H1 (cell line): ENCODE data around the gene FGF14. TPM values are rescaled to one million over a fixed set of nuclear protein-coding genes. Genes with fewer than 3 reads are reported as not detected.

ENCODE experiments used
- CTCF ChIA-PET: fragments of 300-600 bp; sonication (Branson Sonifier 250); formaldehyde crosslinking; loops from one replicate; lab custom pipeline; 2021; ENCODE audit not compliant: partially characterized antibody; lab: Charles Lee
- POLR2A ChIA-PET: fragments of 300-600 bp; sonication (Branson Sonifier 250); formaldehyde crosslinking; loops from one replicate; lab custom pipeline; 2021; ENCODE audit warnings: inconsistent platforms; ENCODE audit not compliant: partially characterized antibody; lab: Charles Lee
- DNase-seq, 2 experiments: peaks; one replicate each; pipeline versions ENCODE4 v3.0.0 to v3.0.0-alpha.2; 2010 to 2022; ENCODE audit warnings: low spot score in 2 of 2, low read depth in 1 of 2, mixed read lengths in 1 of 2
- FAIRE-seq: peaks from 2 replicates; lab custom pipeline; 2011; peaks lifted over from hg19 to GRCh38; lab: Jason Lieb, UNC
- H2AFZ ChIP-seq: 2 replicates; pipeline ENCODE4 v1.8.1; 2012; ENCODE audit warnings: low read length, inconsistent platforms
- H2AK5ac ChIP-seq: 2 replicates; pipeline ENCODE4 v1.6.1; 2013; ENCODE audit warnings: low read depth, low read length
- H2BK120ac ChIP-seq: replicated peaks from 2 replicates; pipeline ENCODE3; 2013; ENCODE audit warnings: low read depth, low read length, inconsistent platforms
- H2BK12ac ChIP-seq: 2 replicates; pipeline ENCODE4 v1.6.1; 2013; ENCODE audit warnings: low read depth, low read length
- H2BK15ac ChIP-seq: 2 replicates; pipeline ENCODE4 v1.6.1; 2013; ENCODE audit warnings: low read length
- H2BK20ac ChIP-seq: 2 replicates; pipeline ENCODE4 v1.6.1; 2013; ENCODE audit warnings: low read length
- H2BK5ac ChIP-seq: 2 replicates; pipeline ENCODE4 v1.6.1; 2013; ENCODE audit warnings: low read depth, low read length
- H3K14ac ChIP-seq: 2 replicates; pipeline ENCODE4 v1.6.1; 2013; ENCODE audit warnings: inconsistent platforms; ENCODE audit not compliant: insufficient read length
- H3K18ac ChIP-seq: 2 replicates; pipeline ENCODE4 v1.6.1; 2013; ENCODE audit warnings: low read length; ENCODE audit errors: extremely low read depth
- H3K23ac ChIP-seq: 2 replicates; pipeline ENCODE4 v1.6.1; 2013; ENCODE audit warnings: inconsistent platforms; ENCODE audit not compliant: insufficient read length
- H3K23me2 ChIP-seq: 2 replicates; pipeline ENCODE4 v1.6.1; 2013; ENCODE audit warnings: low read depth, low read length
- H3K27ac ChIP-seq: 2 replicates; pipeline ENCODE4 v1.6.1; 2011; ENCODE audit warnings: low read depth, low read length, inconsistent platforms
- H3K27me3 ChIP-seq, 4 experiments: replicated peaks in 1 of 4; 1 replicate in 1 of 4; 2 replicates in 3 of 4; pipeline versions ENCODE4 v1.6.1 to v1.8.1; 2011 to 2013; ENCODE audit warnings: low read length in 3 of 4, mild to moderate bottlenecking in 3 of 4, inconsistent platforms in 2 of 4, mixed read lengths in 2 of 4, moderate library complexity in 1 of 4; ENCODE audit not compliant: control insufficient read depth in 3 of 4, insufficient read depth in 3 of 4; ENCODE audit errors: extremely low read depth in 1 of 4
- H3K36me3 ChIP-seq, 4 experiments: 2 replicates each; pipeline versions ENCODE4 v1.6.1 to v1.8.1; 2011 to 2013; ENCODE audit warnings: mild to moderate bottlenecking in 4 of 4, low read length in 3 of 4, moderate library complexity in 2 of 4, control low read depth in 1 of 4, inconsistent platforms in 1 of 4; ENCODE audit not compliant: insufficient read depth in 4 of 4, control insufficient read depth in 2 of 4
- H3K4ac ChIP-seq: replicated peaks from 2 replicates; pipeline ENCODE3; 2013; ENCODE audit warnings: low read length, low read depth, mixed read lengths, inconsistent platforms; ENCODE audit not compliant: insufficient read length
- H3K4me1 ChIP-seq, 4 experiments: replicated peaks in 1 of 4; 1 replicate in 1 of 4; 2 replicates in 3 of 4; pipeline versions ENCODE4 v1.6.1 to v1.8.1; 2011 to 2013; ENCODE audit warnings: low read length in 3 of 4, inconsistent platforms in 2 of 4, mixed read lengths in 1 of 4; ENCODE audit not compliant: insufficient read depth in 4 of 4, control insufficient read depth in 3 of 4
- H3K4me2 ChIP-seq, 2 experiments: 2 replicates each; pipeline versions ENCODE4 v1.6.1 to v1.8.1; 2011 to 2013; ENCODE audit warnings: low read depth in 2 of 2, low read length in 2 of 2, control low read depth in 1 of 2, inconsistent platforms in 1 of 2, mild to moderate bottlenecking in 1 of 2; ENCODE audit not compliant: insufficient read depth in 1 of 2
- H3K4me3 ChIP-seq, 4 experiments: fragments of 200-600, 300-600 bp in 1 of 4; sonication (generic), shearing (Covaris generic), sonication (Bioruptor Twin) in 1 of 4; 2 replicates each; pipeline versions ENCODE4 v1.5.1 to v1.8.1; 2011 to 2016; ENCODE audit warnings: low read length in 4 of 4, low read depth in 3 of 4, control low read depth in 2 of 4, inconsistent platforms in 2 of 4, mild to moderate bottlenecking in 2 of 4, mixed read lengths in 1 of 4, moderate library complexity in 1 of 4; ENCODE audit not compliant: insufficient read depth in 2 of 4; ENCODE audit errors: extremely low read depth in 1 of 4
- H3K56ac ChIP-seq: replicated peaks from 2 replicates; pipeline ENCODE3; 2013; ENCODE audit warnings: low read depth, mild to moderate bottlenecking, mixed read lengths, low read length, inconsistent platforms; ENCODE audit not compliant: insufficient read length
- H3K79me1 ChIP-seq: 2 replicates; pipeline ENCODE4 v1.6.1; 2013; ENCODE audit warnings: low read depth, low read length, control low read depth
- H3K79me2 ChIP-seq, 2 experiments: 2 replicates each; pipeline versions ENCODE4 v1.6.1 to v1.8.1; 2012 to 2013; ENCODE audit warnings: low read length in 2 of 2, mild to moderate bottlenecking in 2 of 2, inconsistent platforms in 1 of 2; ENCODE audit not compliant: insufficient read depth in 2 of 2, control insufficient read depth in 1 of 2
- H3K9ac ChIP-seq, 4 experiments: replicated peaks in 1 of 4; 1 replicate in 1 of 4; 2 replicates in 3 of 4; pipeline versions ENCODE4 v1.6.1 to v1.8.1; 2011 to 2013; ENCODE audit warnings: low read depth in 3 of 4, low read length in 3 of 4, control low read depth in 2 of 4, mild to moderate bottlenecking in 2 of 4, moderate library complexity in 2 of 4, inconsistent platforms in 1 of 4; ENCODE audit errors: extremely low read depth in 1 of 4
- H3K9me3 ChIP-seq, 2 experiments: 2 replicates each; pipeline versions ENCODE4 v1.6.1 to v1.8.1; 2012 to 2013; ENCODE audit warnings: mild to moderate bottlenecking in 2 of 2, moderate library complexity in 2 of 2, control low read depth in 1 of 2, inconsistent platforms in 1 of 2, low read depth in 1 of 2, low read length in 1 of 2, mixed read lengths in 1 of 2; ENCODE audit not compliant: insufficient read depth in 2 of 2
- H4K20me1 ChIP-seq, 2 experiments: replicated peaks in 1 of 2; 2 replicates each; pipeline versions ENCODE3 to v1.8.1; 2011 to 2013; ENCODE audit warnings: inconsistent platforms in 2 of 2, low read length in 2 of 2, mild to moderate bottlenecking in 1 of 2; ENCODE audit not compliant: insufficient read depth in 2 of 2, control insufficient read depth in 1 of 2
- H4K5ac ChIP-seq: 2 replicates; pipeline ENCODE4 v1.6.1; 2013; ENCODE audit warnings: low read length, low read depth, mixed read lengths, inconsistent platforms; ENCODE audit not compliant: insufficient read length
- H4K8ac ChIP-seq: 2 replicates; pipeline ENCODE4 v1.8.0; 2013; ENCODE audit warnings: mild to moderate bottlenecking, moderate library complexity, low read length, inconsistent platforms; ENCODE audit not compliant: insufficient read depth; ENCODE audit errors: extremely low read depth
- H4K91ac ChIP-seq: replicated peaks from 2 replicates; pipeline ENCODE3; 2013; ENCODE audit warnings: low read length, mixed read lengths, inconsistent platforms; ENCODE audit not compliant: insufficient read length
- CTCF ChIP-seq, 3 experiments: IDR thresholded peaks; 1 replicate in 2 of 3; 2 replicates in 1 of 3; pipeline versions ENCODE4 v1.5.1 to v1.6.1; 2011; ENCODE audit warnings: low read length in 3 of 3, mild to moderate bottlenecking in 3 of 3, inconsistent platforms in 2 of 3, low read depth in 1 of 3, moderate library complexity in 1 of 3; ENCODE audit not compliant: insufficient read depth in 1 of 3; ENCODE audit errors: control extremely low read depth in 1 of 3
- E2F6 ChIP-seq: IDR thresholded peaks from 2 replicates; pipeline ENCODE4 v1.6.1; 2012; ENCODE audit warnings: inconsistent platforms
- EZH2 ChIP-seq: fragments of 200-600 bp; sonication (generic); IDR thresholded peaks from 2 replicates; pipeline ENCODE4 v1.7.1; 2012; ENCODE audit warnings: low read depth, mild to moderate bottlenecking, moderate library complexity, low read length, inconsistent platforms; ENCODE audit not compliant: severe bottlenecking
- HDAC2 ChIP-seq, 2 experiments: fragments of 300-600 bp in 1 of 2; sonication (generic) in 1 of 2; IDR thresholded peaks; 2 replicates each; pipeline ENCODE4 v1.6.1; 2011 to 2012; ENCODE audit warnings: low read depth in 2 of 2, low read length in 2 of 2, mild to moderate bottlenecking in 2 of 2, moderate library complexity in 2 of 2, borderline replicate concordance in 1 of 2, inconsistent platforms in 1 of 2
- KDM5A ChIP-seq: fragments of 200-600 bp; IDR thresholded peaks from 2 replicates; pipeline ENCODE4 v1.7.1; 2012; ENCODE audit warnings: mild to moderate bottlenecking, low read length, inconsistent platforms, mixed read lengths
- MAFK ChIP-seq: IDR thresholded peaks from 2 replicates; pipeline ENCODE4 v1.6.1; 2012; ENCODE audit warnings: low read depth, mild to moderate bottlenecking, improper control_type of control experiment, low read length
- PHF8 ChIP-seq: fragments of 200-600 bp; sonication (generic); conservative IDR thresholded peaks from 2 replicates; pipeline ENCODE4 v1.7.1; 2012; ENCODE audit warnings: low read depth, mild to moderate bottlenecking, inconsistent platforms, low read length, moderate library complexity
- RBBP5 ChIP-seq: IDR thresholded peaks from 2 replicates; pipeline ENCODE4 v1.7.1; 2012; ENCODE audit warnings: low read depth, mild to moderate bottlenecking, inconsistent platforms, low read length, moderate library complexity, borderline replicate concordance
- SAP30 ChIP-seq: fragments of 300-600 bp; sonication (generic); IDR thresholded peaks from 2 replicates; pipeline ENCODE4 v1.7.1; 2012; ENCODE audit warnings: low read length, moderate library complexity, mild to moderate bottlenecking, inconsistent platforms; ENCODE audit not compliant: insufficient read depth, insufficient replicate concordance
- SIN3A ChIP-seq, 2 experiments: IDR thresholded peaks in 1 of 2; conservative IDR thresholded peaks in 1 of 2; 2 replicates each; pipeline ENCODE4 v1.6.1; 2011 to 2012; ENCODE audit warnings: low read length in 2 of 2, improper control_type of control experiment in 1 of 2, low read depth in 1 of 2, mild to moderate bottlenecking in 1 of 2
- TAF7 ChIP-seq: optimal IDR thresholded peaks from 2 replicates; pipeline ENCODE3; 2011; ENCODE audit warnings: low read depth, mild to moderate bottlenecking, inconsistent platforms, low read length, moderate library complexity, borderline replicate concordance
- polyA plus RNA-seq, 7 experiments: library from polyadenylated mRNA; depleted of rRNA in 3 of 7; stranded (reverse) in 5 of 7; unstranded in 2 of 7; fragments of >200 nt in 5 of 7; fragments of 200-250 nt in 2 of 7; gene quantifications; 1 replicate in 5 of 7; 2 replicates in 1 of 7; 4 replicates in 1 of 7; pipeline versions ENCODE4 v1.2.1 to v1.2.3, GENCODE V29; 2011 to 2013; ENCODE audit warnings: missing spikeins in 2 of 7, mixed read lengths in 2 of 7
- total RNA-seq: library from RNA; stranded (reverse); fragmentation: NEBNext Ultra II Directional; extraction: Animal tissue kit (Norgen Biotek cat#: 25700); gene quantifications from 2 replicates; pipeline ENCODE4 v1.2.1, GENCODE V29; 2021

The FGF14 gene
- total and polyA plus RNA-seq, 2 of the 8 experiments (the other 6 are each of a cell fraction or from before 2014, with no cell fraction given) = 0.05 to 0.58 TPM

DNA sequence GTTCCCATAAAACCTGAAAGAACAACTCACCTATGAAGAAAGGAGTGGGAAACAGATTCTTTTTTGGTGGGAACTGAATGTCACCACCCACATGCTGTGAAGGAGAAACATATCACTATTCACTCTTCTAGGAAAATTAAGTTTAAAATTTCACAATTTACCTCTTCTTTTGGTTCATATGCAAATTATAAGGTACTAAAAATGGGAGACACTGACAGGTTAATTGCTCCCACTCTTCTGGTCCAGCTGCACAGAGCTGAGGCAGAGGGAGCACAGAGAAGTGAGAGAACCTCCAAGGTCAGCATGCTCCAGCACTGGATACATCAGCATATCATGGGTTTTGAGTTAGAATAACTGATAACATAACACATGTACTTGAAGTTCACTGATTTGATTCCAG, 186.9 kb downstream of the FGF14 start:
- Histone ChIP-seq H3K4ac (no peak overlapping the region), H3K36me3 (no peaks in the 10 kb centered on the region), H3K79me2 (no peaks in the 10 kb centered on the region), H3K23ac (no peak overlapping the region), H2BK120ac (no peak overlapping the region), H3K23me2 (no peaks in the 10 kb centered on the region), H3K9me3 (no peaks in the 10 kb centered on the region), H3K4me1 (peaks cover 0 to 9% (median 6%) of the 10 kb centered on the region in 4 experiments; a peak in 2 of 7 replicates), H2AFZ (no peak overlapping the region), H2AK5ac (no peak overlapping the region), H3K4me2 (no peak overlapping the region), H2BK20ac (no peak overlapping the region), H2BK12ac (no peak overlapping the region), H2BK5ac (no peak overlapping the region), H3K27ac (no peak overlapping the region), H4K20me1 (no peaks in the 10 kb centered on the region), H3K18ac (no peak overlapping the region), H4K8ac (no peak overlapping the region), H3K9ac (no peak overlapping the region), H3K56ac (no peak overlapping the region), H3K27me3 (no peaks in the 10 kb centered on the region), H2BK15ac (no peak overlapping the region), H4K91ac (no peak overlapping the region), H3K14ac (no peak overlapping the region), H3K79me1 (no peaks in the 10 kb centered on the region), H4K5ac (no peak overlapping the region), H3K4me3 (no peak overlapping the region)
- CTCF ChIA-PET = no interaction called here
- FAIRE-seq (no peak), DNase-seq (no peak)
- POLR2A ChIA-PET = no interaction called here
- TF ChIP-seq MAFK (no peak), TAF7 (no peak), SIN3A (conservative IDR thresholded peaks at IDR 0.05 in 1 of 2, IDR thresholded peaks at IDR 0.05 in 1 of 2; ENCODE audit: low read depth in 1 of 2, low read length in 2 of 2) (no peak), SAP30 (no peak), PHF8 (no peak), KDM5A (no peak), EZH2 (no peak), E2F6 (no peak), HDAC2 (IDR thresholded peaks at IDR 0.05; ENCODE audit: borderline replicate concordance in 1 of 2, low read depth in 2 of 2, low read length in 2 of 2) (no peak), RBBP5 (no peak), CTCF (IDR thresholded peaks at IDR 0.05; ENCODE audit: control extremely low read depth in 1 of 3, insufficient read depth in 1 of 3, low read depth in 1 of 3, low read length in 3 of 3) (no peak)
